ENCODE data around the gene SARS2.
"Not testable (repeated sequence)": the region's sequence is repeated elsewhere in the genome, so short reads cannot be mapped to it uniquely, and the experiment has no call there.

The SARS2 gene, protein sequence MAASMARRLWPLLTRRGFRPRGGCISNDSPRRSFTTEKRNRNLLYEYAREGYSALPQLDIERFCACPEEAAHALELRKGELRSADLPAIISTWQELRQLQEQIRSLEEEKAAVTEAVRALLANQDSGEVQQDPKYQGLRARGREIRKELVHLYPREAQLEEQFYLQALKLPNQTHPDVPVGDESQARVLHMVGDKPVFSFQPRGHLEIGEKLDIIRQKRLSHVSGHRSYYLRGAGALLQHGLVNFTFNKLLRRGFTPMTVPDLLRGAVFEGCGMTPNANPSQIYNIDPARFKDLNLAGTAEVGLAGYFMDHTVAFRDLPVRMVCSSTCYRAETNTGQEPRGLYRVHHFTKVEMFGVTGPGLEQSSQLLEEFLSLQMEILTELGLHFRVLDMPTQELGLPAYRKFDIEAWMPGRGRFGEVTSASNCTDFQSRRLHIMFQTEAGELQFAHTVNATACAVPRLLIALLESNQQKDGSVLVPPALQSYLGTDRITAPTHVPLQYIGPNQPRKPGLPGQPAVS
- 2.2 to 2.3 reads per million in 2 experiments for total RNA-seq

DNA sequence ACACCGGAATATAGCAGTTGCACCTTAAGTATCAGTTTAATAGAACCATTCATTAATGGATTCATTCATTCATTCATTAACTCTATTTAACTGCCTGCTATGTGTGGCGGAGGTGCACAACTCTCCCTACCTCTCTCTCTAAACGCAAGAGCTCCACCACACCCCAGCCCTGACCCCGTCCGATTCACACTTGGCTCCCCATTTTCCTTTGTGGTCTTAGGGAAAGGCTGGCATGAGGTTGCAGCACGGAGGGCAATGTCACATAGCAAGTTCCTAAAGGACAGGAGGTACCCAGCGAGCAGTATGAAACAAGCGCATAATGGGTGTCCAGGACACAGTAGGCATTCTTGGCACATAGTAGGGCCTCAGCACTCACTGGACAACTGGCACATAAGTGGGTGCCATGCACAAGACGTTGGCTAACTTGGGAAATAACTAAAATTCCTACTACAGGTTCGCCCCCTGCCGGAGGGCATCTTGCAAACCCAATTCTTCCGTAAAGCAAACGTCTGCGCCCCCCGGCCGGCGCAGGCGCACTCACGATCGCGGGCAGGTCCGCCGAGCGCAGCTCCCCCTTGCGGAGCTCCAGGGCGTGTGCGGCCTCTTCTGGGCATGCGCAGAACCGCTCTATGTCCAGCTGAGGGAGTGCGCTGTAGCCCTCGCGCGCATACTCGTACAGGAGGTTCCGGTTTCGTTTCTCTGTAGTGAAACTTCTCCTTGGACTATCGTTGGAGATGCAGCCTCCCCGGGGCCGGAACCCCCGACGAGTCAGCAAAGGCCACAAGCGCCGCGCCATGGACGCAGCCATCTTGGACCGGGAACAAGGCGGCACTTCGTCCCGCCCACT lies at the start of gene SARS2:
Gene SARS2 (minus strand): TSS at position 835 of the 847 bp plus-strand sequence. CDS start 27 bp downstream, at position 808.
- DNase-seq (ENCODE audit: low read depth) = peak; percentile 88

DNA sequence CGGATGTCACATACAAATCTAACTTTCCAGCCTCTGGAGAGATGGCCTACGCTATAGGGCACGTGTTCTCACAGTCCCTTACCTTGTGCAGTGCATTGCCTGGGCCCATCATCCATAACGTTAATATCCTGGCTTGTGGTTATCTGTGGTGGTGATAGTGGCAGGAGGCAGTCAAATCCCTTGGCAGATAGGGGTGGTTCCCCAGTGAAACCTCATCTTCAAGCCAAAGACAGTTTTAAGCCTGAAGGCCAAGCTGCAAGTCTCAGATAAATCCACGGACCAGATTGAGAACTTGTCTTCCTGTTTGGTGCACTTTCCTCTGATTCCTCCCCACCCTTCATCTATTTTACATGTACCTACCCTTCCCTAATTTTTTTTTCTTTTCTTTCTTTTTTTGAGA lies 49.2 kb upstream of the SARS2 start:
- DNase-seq (ENCODE audit: low read depth) = no peak

DNA sequence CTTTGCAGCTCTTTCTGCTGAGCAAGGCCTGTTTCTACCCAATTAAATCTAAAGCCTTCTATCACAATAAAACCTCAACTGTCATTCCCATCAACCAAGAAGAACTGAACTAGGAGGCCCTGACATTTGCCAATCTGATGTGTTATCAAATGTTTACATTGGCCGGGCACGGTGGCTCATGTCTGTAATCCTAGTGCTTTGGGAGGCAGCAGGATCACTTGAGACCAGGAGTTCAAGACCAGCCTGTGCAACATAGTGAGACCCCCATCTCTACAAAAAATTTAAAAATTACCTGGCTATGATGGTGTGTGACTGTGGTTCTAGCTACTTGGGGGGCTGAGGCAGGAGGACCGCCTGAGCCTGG lies 47.7 kb upstream of the SARS2 start:
- DNase-seq (ENCODE audit: low read depth) = no peak

DNA sequence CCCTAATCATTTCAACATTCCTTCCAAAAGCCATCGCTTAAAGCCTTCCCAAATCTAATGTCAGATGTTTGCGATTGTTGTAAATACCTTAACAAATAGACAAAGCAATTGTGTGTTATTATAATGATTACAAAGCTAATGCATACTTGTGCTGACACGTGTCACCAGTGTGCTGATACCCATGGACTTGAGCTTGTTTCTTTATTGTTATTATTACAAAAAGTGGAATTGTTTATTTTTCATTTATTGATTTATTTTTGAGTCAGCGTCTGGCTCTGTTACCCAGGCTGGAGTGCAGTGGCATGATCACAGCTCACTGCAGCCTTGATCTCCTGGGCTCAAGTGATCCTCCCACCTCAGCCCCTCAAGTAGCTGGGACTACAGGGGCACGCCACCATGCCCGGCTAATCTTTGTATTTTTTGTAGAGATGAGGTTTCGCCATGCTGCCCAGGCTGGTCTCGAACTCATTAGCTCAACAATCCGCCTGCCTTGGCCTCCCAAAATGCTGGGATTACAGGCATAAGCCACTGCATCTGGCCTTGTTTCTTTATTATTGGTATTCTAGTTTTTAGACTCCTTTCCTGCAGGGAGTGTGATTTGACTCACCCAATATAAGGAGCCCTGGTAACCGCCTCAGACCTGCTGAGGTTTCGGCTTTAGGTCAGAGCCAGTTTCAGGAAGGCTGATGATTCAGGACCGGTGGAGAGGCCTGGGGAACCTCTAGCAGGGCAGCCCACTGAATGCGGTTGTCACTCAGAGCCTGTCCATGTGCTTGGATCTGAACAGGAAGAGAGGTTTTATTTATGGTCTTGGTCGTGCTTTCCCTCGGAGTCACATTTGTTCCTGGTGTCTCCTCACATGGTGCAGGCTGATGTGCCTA lies 47.1 kb upstream of the SARS2 start:
- DNase-seq (ENCODE audit: low read depth) = no peak

DNA sequence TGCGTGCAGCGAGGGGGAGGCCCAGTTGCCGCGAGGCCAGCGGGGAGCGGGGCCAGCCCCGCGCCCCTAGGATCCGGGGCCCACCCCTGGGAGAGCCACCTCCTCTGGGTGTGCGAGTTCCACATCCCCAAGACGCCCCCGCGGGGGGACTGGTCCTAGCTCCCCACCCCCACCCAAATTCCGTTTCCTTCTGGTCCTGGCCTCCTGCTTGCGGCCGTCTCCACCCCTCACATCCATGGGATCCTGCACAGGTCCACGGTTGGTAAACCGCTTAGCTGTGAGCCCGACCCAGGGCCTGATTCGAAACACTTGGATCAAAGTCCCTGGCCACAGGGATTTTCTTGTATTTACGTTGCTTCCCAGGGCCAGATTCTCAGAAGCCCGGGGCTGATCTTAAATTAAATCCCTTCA lies 45.3 kb upstream of the SARS2 start:
- DNase-seq (ENCODE audit: low read depth) = no peak

DNA sequence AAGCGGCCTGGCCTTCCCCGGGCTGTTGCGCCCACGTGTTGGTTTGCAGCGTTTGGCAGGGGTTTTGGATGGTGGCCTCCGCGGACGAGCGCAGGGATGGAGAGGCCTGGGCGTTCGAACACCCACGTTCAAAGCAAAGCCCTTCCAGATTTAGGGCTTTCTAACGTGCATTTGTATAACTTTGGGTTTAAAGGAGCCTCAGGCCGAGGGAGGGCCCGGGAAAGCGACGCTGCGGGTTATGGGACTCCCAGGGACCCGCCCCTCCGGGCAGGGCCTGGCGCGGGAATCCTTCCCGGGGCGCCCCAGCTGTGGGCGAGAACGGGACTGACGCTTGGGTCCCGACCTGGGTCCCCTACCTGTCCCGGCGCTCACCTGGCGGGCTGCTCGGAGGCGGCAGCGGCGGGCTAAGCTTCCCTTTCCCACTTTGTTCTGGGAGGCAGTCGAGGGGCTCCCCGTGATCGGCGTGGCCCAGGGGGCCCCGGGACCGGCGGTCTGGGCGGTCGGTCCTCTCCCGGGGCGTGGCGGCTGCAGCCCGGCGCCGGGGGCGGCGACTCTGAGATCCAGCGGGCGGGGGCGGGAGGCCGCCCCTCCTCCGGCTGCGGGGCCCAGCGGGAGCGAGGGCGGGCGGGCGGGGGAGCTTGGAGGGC lies 44.8 kb upstream of the SARS2 start, which contains the start of gene FBXO17:
Gene FBXO17 (minus strand): TSS at position 529 of the 647 bp plus-strand sequence. CDS start 25,423 bp downstream, outside the sequence.
- no peak for DNase-seq (ENCODE audit: low read depth)

DNA sequence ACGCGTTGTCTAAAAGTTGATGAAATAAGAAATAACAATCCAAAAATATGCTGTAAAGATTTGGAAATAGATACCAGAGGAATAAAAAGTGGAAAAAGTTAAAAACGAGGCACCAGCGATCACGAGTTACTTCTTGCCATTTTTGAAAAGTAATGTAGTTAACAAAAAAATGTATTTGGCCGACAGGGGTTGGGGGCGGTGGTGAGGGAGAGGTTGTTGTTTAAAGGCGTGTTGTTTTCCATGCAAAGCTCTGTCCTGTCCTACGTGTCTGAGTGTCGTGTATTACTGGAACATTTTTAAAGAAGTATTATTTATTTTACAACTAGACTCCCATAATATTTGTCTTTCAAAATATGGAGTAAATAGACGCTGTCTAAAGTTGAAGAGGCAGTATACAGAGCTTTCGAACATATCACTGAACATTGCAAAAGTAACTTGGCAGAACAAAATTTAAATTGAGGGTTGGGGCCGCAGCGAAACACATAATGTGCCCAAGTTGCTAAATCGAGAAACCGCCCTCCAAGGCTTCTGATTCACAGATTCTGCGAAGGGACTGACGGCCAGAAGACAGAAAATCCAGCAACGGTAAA lies 44.2 kb upstream of the SARS2 start:
- no peak for DNase-seq (ENCODE audit: low read depth)

DNA sequence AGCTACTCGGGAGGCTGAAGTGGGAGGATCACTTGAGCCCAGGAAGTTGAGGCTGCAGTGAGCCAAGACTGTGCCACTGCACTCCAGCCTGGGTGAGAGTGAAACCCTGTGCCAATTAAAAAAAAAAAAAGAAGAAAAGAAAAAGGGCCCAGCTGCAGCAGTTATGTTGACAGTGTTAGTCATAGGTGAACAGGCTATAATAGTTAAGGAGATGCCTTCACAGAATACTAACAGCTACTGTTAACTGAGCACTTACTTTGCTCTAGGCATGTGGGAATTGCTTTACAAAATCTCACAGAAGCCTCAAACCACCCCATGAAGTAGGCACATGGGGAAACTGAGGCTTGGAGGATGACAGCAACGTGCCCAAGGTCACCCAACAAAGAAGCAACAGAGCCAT lies 41.1 kb upstream of the SARS2 start:
- DNase-seq (ENCODE audit: low read depth) = no peak

DNA sequence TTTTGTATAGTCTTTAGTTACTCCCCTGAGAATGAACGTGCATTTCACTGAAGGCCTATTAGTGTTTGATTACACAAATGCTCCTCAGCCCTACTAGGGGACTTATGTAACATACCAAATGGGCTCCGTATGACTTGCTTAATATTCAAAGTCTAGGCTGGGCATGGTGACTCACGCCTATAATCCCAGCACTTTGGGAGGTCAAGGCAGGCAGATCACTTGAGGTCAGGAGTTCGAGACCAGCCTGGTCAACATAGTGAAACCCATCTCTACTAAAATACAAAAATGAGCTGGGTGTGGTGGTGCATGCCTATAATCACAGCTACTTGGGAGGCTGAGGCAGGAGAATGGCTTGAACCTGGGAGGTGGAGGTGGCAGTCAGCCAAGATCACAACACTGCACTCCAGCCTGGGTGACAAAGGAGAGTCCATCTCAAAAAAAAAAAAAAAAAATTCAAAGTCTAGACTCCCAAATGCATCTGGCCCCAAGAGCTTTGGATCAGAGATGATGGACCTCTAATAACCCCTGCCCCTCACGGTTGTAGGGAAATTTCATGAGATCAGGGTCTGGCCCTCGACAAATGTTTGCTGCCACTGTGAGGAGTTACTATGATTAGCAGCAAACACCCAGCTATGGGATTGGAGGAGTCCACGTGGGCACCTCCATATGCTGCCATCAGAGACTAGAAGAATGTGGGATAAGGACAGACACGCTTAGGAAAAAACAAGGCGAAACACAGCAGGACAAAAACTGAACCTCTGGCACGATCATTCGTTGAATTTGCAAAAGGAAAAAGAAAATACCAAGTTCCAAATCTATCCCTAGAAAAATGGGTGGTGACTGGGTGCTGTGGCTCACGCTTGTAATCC lies 40.3 kb upstream of the SARS2 start:
- DNase-seq (ENCODE audit: low read depth) = no peak

DNA sequence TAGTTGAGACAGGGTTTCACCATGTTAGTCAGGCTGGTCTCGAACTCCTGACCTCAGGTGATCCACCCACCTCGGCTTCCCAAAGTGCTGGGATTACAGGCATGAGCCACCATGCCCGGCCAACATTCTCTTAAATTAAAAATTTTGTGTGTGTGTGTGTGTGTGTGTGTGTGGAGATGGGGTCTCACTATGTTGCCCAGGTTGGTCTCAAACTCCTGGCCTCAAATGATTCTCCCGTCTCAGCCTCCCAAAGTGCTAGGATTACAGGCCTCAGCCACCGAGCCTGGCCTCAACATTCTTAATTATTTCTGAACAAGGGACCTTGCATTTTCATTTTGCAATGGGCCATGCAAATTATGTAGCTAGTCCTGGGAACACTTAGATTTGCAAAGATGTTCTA lies 35.6 kb upstream of the SARS2 start:
- not testable (repeated sequence) for DNase-seq (ENCODE audit: low read depth)

DNA sequence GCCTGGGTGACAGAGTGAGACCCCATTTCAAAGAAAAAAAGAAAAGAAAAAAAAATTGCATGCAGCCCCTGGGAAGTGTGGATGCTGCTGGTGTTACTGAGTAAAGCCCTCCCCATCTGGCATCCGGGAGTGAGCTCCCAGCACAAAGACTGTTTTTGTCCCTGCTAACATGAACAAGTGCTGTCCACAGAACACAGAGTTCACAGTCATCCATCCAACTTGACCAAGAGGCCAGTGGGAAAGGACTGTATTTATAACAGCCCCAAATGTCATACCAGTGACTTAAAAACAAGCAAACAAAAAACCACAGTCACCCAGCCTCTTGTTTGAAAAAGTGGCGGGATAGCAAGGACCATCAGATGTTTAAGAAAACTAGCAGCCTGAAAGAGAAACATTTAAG lies 34.2 kb upstream of the SARS2 start:
- DNase-seq (ENCODE audit: low read depth) = no peak

DNA sequence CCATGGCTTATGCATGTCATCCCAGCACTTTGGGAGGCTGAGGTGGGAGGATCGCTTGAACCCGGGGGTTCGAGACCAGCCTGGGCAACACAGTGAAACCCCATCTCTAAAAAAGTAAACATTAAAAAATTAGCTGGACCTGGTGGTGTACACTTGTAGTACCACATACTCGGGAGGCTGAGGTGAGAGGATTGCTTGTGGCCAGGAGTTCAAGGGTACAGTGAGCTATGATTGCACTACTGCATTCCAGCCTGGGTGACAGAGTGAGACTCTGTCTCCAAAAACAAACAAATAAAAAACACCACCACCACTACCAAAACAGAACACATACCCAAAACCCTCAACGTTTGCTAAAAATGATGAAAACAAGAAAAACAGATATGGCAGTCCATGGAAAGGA lies 29.1 kb upstream of the SARS2 start:
- DNase-seq (ENCODE audit: low read depth) = no peak

DNA sequence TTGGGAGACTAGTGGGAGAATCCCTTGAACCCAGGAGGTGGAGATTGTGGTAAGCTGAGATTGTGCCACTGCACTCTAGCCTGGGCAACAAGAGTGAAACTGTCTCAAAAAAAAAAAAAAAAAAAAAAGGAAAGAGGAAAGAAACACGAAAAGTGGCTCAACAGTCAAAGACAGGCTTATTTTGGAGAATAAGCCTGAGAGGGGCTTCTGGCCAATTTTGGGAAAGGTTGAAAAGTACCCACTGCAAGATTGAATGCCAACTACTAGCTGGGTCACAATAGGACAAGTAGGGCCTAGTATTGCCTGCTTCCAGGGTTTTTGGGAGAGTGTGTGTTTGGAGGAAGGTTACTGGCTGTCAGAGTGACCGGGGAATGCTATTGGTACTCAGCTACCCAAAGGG lies 27.7 kb upstream of the SARS2 start:
- no peak for DNase-seq (ENCODE audit: low read depth)

DNA sequence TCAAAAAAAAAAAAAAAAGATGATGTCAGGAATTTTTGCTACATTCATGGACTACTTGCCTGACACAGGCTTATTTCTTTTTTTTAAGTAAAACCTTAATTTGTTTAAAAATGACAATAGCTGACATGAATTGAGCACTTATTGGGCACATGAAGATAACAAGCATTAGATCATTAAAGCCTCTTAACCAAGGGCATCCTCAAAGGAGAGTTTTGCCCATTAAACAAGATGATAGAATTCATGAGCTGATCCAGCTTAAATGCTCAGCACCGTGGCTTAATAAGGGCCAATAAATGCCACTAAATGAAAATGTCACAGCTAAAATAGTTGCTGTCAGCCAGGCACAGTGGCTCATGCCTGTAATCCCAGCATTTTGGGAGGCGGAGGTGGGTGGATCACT lies 25.7 kb upstream of the SARS2 start:
- no peak for DNase-seq (ENCODE audit: low read depth)

DNA sequence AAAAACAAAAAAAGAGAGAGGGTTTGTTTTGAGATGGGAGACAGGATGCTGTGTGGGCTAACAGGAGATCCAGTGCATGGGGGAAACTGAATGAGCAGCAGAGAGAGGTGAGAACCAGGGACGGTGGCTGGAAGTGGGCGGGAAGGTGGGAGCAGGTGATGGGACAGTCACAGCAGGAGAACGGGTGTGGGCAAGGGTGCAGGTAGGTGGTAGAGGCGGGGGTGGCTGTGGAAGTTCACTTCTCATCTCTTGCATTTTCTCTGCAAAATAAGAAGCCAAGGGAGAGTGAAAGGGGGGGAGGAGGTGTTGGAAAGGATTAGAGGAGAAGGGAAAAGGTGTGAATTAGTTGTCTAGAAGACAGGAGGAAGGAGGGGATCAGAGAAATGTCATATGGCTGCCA lies 23.1 kb upstream of the SARS2 start:
- DNase-seq (ENCODE audit: low read depth) = no peak

DNA sequence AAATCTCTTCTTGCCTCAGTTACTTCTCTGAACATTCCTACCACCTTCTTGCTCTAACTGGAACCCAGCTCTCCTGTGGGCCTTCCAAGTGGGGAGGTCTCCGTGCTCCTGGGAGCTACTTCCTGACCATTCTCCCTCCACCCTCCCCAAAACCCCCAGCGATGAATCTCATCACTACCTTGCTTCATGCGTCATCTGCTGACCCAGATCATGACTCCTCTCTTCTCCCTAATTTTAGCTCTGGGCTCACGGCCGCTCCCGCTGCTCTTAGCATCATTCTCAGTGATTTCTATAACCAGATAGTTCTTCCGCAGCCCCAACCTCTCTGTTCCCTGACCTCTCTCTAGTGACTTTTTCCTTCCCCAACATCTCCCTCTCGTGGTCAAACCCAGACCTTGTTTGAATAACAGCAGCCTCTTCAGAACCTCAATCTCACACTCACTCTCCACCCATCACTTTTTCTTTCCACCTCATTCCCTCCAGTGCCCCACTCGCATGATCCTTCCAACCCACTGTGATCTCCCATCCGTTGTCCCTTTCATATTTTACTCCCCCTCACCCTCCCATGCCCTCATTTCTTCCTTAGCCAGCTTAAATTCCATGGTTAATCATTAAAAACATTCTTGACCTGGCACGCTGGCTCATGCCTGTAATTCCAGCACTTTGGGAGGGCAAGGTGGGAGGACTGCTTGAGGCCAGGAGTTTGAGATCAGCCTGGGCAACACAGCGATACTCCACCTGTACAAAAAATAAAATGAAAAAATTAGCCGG lies 22.0 kb upstream of the SARS2 start:
- DNase-seq (ENCODE audit: low read depth) = no peak

DNA sequence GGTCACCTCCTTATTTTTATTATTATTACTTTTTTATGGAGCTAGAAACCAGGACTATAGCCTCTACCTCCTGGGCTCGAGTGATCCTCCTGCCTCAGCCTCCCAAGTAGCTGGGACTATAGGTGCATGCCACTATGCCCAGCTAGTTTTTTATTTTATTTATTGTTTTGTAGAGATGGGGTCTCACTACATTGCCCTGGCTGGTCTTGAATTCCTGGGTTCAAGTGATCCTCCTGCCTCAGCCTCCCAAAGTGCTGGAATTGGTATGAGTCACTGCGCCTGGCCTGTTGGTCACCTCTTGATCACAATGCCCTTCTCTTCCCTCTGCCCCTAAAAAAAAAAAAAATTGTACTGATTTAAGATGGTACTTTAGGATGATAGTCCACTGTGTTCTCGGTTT lies 20.6 kb upstream of the SARS2 start:
- DNase-seq (ENCODE audit: low read depth) = no peak

DNA sequence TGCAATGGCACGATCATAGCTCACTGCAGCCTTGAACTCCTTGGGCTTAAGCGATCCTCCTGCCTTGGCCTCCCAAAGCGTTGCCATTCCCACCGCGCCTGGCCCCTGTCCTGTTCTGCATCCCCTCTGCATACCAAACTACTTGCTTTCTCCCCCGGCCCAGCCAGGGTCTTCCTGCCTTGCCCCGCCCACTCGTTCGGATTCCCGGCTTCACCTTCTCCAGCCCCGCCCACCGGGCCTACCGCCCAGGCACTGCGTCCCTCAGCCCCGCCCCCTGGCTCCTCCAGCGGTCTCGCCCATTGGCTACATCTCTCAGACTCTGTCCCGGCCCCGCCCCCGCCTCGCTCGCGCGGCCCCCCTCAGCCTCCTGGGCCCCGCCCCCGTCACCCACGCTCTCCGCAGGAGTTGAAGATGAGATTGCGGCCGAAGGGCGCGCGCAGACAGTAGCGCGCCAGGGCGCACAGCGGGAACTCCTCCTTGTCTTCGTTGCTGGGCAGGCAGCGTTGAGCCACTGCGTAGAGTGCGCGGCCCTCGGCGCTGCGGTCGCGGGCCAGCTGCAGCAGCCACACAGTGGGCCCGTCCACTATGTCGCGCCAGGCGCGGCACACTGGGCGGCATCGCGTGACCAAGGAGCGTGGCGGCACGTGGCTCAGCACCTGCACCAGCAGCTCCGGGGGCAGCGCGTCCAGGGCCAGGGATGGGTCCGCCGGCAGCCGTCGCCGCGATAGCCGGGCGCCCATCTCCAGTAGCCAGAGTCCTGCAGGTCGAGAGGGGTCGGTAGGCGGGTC lies 19.2 kb upstream of the SARS2 start:
- DNase-seq (ENCODE audit: low read depth) = peak; percentile 65
